HG03025 (cell line): ENCODE measurements around the gene MRNIP.
"Not testable (repeated sequence)": the region's sequence is repeated elsewhere in the genome, so short reads cannot be mapped to it uniquely, and the experiment has no call there.

Experiments used
- ATAC-seq: cut with Tn5 transposase; IDR thresholded peaks from one replicate; pipeline ENCODE4 v1.9.1; 2021; ENCODE audit warnings: mild to moderate bottlenecking, moderate library complexity; ENCODE audit not compliant: unreplicated experiment, low FRiP score

The MRNIP gene

DNA sequence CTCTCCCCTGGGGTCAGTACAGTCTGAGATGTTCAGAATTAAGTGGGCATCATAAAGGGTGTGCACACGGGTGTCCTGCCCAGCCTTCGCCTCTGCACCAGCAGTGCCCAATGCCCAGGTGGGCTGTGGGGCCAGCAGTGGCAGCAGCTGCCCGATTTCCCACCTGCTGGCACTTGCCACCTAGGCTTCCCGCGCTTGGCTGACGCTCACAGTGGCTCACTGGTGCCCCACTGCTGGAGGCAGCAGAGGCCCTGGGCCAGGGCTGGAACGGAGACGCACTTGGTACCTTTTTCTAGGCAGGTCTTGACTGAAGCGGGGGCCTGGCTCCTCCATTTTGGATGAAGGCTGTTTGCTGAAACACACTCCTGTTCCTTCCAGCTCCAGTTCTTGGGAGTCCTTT lies 17.0 kb downstream of the MRNIP start:
- ATAC-seq: no peak

DNA sequence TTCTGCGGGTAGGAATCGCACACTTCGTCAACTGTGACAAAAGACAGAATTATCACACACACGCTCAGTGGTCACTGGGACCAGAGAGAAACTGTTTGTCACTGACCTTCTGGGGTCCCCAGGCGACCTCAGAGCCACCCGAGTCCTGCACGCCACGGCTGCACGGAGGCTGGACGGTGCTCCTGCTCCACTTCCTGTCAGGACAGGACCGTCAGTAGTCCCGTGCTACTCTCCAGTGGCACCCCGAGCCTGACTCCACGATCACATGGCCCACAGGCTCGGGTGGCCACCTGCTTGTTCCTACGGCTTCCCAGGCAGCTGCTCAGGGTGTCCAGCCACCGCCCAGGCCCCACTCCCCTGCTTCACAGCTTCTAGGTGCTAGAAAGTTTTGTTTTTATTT lies 17.9 kb downstream of the MRNIP start:
- no peak for ATAC-seq

DNA sequence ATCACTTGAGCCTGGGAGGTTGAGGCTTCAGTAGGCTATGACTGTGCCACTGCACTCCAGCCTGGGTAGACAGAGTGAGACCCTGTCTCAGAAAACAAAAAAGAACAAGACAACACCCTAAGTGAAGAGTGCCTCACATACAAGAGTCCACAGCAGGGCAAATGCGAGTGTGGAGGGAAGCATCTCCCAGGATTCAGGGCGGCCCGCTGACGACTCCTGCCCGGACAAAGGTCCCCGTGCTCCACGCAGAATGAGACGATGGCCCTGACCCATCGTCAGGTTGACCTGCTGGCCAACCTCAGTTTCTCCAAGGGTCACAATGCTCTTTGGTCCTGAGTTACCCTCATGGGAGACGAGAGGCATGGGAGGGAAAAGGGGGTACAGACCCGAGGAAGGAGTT lies 18.3 kb downstream of the MRNIP start:
- ATAC-seq: no peak

DNA sequence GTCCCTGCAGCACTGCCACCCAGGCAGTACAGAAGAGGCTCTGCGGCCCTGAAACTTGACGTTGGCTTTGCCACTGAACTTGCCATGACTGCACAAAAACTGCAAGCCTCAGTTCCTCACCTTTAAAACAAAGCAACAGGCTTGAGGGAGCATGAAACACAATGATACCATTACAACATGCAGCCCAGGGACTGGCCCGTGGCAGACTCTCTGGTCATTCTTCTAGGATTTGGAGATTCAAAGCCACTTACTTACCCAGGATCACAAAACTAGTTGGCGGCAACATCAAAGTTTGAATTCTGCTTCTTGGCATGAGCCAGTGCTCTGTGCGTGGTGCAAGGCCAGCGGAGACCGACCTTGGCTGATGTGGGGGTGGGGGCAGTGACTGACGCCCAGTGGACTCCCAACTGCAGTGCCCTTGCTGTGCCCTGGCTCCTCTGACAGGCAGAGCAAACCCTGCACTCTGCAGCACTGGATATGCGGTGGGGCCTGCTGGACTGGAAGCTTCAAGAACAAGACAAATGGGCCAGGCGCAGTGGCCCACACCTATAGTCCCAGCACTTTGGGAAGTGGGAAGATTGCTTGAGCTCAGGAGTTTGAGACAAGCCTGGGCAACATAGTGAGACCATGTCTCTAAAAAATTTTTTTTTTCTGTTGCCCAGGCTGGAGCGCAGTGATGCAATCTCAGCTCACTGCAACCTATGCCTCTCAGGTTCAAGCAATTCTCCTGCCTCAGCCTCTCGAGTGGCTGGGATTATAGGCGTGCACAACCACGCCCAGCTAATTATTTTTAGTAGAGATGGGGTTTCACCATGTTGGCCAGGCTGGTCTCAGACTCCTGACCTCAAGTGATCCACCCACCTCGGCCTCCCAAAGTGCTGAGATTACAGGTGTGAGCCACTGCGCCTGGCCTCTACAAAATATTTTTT lies 19.0 kb downstream of the MRNIP start:
- no peak for ATAC-seq

DNA sequence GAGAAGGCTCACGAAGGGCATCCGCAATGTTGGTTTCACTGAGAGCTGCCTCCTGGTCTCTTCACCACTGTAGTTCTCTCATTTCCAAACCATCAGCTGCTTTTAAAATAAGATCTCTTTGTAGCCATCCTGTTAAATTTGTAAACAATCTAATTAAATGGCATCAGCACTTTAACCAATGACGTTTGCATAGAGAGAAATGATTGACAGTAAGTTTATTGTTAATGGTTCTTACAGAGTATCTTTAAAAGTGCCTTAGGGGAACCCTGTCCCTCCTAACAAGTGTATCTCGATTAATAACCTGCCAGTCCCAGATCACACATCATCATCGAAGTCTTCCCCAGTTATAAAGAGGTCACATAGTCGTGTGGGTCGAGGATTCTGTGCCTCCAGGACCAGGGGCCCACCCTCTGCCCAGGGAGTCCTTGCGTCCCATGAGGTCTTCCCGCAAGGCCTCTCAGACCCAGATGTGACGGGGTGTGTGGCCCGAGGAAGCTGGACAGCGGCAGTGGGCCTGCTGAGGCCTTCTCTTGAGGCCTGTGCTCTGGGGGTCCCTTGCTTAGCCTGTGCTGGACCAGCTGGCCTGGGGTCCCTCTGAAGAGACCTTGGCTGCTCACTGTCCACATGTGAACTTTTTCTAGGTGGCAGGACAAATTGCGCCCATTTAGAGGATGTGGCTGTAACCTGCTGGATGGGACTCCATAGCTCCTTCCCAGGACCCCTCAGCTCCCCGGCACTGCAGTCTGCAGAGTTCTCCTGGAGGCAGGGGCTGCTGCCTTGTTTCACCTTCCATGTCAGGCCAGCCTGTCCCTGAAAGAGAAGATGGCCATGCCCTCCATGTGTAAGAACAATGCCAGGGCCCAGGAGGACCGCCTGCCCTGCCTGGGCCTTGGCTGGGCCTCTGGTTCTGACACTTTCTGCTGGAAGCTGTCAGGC lies 21.3 kb downstream of the MRNIP start:
- no peak for ATAC-seq

DNA sequence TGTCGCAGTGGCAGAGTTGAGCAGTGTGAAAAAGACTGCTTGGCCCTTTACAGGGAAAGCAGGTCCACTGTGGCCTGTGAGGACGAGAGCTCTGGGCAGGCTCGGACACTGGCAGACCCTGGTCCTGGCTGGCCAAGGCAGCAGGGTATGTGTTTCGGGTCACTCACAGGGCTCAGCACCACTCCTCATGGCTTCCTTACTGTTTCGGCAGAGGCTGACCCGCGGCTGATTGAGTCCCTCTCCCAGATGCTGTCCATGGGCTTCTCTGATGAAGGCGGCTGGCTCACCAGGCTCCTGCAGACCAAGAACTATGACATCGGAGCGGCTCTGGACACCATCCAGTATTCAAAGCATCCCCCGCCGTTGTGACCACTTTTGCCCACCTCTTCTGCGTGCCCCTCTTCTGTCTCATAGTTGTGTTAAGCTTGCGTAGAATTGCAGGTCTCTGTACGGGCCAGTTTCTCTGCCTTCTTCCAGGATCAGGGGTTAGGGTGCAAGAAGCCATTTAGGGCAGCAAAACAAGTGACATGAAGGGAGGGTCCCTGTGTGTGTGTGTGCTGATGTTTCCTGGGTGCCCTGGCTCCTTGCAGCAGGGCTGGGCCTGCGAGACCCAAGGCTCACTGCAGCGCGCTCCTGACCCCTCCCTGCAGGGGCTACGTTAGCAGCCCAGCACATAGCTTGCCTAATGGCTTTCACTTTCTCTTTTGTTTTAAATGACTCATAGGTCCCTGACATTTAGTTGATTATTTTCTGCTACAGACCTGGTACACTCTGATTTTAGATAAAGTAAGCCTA lies 22.2 kb downstream of the MRNIP start:
- no peak for ATAC-seq

DNA sequence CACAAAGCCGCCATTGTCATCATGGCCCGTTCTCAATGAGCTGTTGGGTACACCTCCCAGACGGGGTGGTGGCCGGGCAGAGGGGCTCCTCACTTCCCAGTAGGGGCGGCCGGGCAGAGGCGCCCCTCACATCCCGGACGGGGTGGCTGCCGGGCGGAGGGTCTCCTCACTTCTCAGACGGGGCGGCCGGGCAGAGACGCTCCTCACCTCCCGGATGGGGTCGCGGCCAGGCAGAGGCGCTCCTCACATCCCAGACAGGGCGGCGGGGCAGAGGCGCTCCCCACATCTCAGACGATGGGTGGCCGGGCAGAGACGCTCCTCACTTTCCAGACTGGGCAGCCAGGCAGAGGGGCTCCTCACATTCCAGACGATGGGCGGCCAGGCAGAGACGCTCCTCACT lies 23.7 kb downstream of the MRNIP start:
- ATAC-seq: not testable (repeated sequence)

DNA sequence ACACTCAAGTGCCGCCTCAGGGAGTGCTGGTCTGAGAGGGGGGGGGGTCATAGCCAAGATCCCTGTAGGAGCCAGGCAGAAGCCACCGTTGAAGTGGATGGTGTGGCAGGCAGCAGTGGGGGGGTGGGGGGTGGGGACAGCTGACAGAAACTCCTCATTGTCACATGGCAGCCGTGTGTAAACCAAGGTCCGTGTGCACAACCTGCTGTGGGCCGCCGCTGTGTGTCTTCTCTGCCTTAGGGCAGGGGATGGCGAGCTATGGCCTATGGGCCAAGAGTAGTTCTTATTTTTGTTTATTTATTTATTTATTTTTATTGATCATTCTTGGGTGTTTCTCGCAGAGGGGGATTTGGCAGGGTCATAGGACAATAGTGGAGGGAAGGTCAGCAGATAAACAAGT lies 24.5 kb downstream of the MRNIP start:
- ATAC-seq: no peak

DNA sequence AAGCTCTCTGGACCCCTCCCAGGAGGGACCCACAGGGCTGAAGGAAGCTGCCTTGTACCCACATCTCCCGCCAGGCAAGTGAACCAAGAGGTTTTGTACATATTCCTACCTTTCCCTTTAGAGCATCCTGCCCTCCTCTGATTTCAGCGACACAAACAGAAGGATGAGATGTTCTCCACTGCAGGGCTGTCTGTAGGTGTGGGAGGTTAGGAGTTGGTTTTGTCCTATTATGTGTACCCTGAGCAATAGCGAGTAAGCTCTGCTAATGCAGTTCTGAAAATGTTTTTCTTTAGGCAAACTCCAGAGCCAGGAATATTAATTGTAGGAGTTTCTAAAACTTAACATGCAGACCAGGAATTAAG lies 24.9 kb downstream of the MRNIP start:
- ATAC-seq: no peak

DNA sequence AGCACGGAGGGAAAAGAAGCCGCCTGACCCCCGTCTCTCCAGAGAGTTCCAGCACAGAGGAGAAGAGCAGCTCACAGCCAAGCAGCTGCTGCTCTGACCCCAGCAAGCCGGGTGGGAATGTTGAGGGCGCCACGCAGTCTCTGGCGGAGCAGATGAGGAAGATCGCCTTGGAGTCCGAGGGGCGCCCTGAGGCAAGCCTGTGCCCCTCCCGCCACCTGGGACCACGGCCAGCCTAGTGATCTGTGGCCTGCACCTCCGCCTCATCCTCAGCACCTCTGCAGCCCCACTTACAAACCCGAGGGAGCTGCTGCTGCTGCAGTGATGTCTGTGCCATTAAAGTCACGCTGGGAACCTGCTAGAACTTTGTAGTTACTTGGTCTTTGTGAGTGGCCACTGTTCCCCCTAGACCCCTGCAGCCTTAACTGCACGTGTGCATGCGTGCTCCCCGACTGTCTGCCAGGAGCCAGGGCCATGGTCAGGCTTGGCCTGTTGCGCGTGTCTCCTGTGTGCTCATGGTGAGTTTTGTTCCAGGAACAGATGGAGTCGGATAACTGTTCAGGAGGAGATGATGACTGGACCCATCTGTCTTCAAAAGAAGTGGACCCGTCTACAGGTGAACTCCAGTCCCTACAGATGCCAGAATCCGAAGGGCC lies 25.4 kb downstream of the MRNIP start:
- ATAC-seq: no peak

DNA sequence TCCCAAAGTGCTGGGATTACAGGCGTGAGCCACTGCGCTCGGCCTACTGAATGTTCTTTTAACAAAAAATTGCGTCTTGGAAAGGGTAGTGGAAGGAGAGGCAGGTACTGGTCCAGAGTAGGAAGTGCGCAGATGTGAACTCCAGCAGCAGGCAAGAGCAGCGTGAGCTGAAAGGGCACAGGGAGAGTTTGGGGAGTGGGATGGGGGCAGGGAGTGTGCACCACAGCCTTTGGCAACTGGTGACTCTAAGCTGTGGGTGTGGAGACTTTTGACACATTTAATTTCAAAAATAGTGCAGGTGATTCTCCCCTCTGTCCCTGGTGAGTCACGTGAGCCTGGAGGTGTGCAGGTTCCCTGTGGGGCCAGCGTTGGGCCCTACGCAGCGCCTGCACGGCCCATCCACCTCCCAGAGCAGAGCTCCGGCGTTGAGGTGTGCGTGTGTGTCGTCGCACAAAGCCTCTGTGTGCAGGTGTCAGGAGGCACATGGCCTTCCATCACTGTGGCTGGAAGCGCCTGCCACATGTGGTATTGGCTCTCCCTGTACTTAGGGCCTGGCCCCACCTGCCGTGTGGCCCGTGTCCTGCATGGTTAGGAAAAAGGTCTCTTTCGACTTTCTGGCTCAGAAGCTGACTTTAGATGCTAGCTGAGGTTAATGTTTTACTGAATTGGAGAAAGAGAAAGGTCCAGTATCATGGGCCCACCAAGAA lies 26.4 kb downstream of the MRNIP start:
- ATAC-seq: no peak

DNA sequence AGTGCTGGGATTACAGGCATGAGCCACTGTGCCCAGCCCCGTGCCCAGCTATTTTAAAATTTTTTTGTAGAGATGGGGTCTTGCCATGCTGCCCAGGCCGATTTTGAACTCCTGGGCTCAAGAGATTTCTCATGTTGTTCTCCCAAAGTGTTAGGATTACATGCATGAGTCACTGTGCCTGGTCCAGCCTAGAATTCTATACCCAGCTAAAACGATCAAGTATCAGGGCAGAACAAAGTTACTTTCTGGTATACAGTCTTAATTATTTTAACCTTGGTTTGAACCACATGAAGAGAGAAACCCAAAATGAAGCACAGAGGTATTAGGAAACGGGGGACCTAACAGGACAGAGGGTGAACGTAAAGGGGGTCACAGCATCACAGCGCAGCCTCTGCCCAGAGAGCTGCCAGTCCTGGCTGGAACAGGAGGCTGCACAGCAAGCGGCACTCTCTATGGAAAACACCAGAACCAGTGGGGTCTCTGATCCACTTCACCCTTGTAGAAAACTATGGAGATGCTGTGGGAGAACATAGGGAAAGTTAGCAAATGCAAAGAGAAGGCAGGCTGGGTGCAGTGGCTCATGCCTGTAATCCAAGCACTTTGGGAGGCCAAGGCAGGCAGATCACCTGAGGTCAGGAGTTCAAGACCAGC lies 27.7 kb downstream of the MRNIP start:
- ATAC-seq: no peak

DNA sequence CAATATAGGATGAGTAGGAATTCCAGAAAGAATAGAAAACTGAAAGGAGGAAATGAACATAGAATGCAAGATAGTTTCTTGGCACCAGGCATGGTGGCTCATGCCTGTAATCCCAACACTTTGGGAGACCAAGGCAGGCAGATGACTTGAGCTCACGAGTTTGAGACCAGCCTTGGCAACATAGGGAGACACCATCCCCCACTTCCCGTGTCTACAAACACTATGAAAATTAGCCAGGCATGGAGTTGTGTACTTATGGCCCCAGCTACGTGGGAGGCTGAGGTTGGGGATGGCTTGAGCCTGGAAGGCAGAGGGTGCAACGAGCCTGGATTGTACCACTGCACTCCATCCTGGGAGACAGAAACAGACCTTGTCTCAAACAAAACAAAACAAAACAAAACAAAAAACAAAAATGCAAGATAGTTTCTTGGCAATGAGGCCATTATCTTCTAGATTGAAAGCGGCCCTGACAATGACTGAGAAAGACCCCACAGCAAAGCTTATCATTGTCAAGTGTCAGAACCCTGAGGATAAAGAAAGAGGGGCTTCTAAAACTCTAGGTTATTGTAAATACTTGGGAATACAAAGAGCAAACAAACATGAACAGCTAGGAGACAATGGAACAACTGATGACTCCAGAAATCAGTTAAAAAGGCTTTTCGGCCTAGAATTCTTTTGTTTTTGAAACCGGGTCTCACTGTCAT lies 28.7 kb downstream of the MRNIP start:
- no peak for ATAC-seq

DNA sequence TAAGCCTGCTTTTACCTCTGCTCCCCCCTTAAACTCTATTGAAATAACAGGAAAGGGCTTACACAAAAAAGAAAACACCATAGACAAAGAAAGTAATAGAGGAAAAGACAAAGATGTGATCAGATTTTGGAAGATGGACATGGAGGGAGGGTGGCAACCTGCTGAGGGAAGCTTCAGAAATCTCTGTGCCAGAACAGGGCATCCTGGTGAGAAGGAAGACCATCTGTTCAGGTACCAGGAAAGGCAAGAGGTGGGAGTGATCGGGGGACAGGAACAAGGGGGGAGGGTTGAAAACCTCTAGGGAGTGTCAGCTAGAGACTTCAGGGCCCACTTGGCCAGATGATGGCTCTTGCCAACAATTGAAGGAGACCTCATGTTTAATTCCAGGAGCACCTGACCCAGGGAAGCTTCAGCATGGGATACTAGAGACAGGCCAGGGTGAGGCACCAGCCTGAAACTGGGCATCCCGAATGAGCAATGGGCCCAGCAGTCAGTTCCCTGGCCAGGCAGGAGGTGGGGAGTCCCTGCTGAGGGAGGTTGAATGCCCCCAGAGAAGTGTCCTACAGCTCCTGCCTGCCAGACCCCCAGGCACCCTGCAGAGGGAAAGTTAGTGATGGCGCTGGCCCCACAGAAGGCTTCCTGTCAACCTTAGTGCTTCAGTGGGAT lies 29.7 kb downstream of the MRNIP start:
- no peak for ATAC-seq

DNA sequence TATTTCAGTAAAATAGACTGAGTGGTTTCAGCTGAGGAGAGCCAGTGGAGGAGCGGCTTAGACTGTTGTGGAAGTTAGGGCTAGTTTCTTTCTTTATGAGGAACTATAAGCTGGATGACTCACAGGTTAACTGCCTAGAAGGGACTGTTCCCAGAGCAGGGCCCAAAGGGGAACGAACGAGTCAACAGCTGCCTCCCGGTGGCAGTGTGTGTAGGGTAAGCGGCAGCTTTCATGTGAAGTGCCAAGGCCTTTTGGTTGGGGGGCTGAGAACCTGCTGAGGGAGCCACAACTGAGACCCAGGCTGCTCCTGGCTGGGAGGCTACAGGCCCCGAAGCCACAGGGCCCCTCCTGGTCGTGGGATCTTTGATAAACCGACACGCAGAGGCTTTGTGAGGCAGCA lies 30.9 kb downstream of the MRNIP start:
- ATAC-seq: no peak

DNA sequence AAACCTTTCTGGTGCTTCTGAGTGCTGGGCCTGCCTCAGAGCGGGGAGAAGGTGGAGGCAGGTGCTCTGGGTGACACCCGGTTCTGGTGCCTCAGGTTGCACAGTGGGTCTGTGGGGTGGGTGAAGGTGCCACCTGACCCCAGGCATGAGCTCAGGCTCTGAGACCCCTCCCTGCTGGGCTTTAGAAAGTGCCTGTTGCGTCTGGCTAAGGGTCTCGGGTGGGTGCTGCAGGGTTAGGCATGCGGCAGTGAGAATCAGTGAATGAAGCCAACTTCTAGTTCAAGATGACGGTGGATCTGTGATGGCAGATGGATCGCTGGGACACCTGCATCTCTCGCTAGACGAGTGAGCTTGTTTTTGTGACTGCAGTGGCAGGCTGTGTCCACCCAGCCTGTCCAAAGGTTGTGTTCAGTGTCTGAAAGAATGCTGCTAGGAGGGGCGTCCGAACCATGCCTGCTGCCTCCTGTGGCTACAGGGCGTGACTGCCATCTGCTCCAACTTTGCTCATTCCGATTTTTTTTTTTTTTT lies 32.9 kb downstream of the MRNIP start:
- ATAC-seq: no peak

DNA sequence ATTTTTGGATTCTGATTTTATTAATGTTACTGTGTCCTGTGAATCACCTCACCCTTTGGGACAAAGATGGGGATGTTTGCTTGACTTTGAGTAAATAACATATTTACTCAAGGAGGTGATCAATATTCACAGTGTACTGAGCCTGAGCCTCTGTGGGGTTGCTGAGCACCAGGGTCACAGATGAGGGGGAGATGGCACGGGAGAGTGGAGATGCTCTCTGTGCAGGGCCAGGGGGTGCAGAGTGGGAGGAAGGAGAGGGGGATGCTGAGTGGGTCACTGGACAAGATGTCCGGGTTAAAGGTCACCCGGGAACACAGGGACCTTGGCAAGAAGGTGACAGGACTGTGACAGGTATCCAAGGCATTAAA lies 33.9 kb downstream of the MRNIP start:
- no peak for ATAC-seq
